ENCODE results near the gene CXCR5.

Gene CXCR5

DNA sequence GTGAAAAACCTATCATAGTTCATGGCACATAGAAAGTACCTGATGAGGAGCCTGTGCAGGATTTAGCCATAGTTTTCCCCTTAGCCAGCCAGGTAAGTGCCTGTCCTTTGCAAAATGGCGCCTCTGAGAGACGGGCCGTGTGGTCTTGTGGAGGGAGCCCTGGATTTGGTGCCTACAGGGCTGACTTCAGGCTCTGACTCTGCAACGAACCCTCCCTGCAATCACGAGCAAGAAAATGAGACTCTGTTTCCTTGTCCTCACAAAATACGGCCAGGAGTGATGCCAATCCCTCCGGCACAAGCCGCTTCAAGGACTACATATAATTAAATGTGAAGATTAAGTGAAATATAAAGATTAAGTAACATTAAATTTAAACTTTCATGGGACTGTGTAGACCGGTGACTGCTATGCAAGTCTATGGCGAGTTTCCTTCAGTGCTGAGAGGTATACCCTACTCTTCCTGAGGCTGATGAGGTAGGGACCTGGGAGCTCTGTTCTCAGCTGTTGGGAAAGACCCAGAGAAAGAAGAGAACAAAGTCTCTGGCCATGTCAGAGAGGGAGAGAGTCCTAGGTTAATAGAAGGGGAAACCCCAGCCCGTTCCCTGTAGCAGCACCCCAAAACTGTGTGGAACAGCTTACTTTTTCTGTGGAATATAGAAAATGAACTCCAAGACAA is 6.1 kb upstream of the CXCR5 start:
- FAIRE-seq, result no peak

DNA sequence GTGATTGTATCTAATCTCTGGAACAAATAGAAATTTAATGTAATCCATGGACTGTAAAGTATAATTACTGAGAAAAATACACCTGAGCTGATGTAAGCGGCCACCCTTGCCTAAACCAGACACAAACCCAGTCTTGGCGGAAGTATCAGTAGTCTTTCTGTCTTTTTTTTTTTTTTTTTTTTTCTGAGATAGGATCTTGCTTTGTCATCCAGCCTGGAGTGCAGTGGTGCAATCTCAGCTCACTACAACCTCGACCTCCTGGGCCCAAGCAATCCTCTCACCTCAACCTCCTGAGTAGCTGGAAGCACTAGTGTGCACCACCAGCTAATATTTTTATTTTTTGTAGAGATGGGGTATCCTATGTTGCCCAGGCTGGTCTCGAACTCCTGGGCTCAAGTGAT is 5.5 kb upstream of the CXCR5 start:
- no peak for FAIRE-seq

DNA sequence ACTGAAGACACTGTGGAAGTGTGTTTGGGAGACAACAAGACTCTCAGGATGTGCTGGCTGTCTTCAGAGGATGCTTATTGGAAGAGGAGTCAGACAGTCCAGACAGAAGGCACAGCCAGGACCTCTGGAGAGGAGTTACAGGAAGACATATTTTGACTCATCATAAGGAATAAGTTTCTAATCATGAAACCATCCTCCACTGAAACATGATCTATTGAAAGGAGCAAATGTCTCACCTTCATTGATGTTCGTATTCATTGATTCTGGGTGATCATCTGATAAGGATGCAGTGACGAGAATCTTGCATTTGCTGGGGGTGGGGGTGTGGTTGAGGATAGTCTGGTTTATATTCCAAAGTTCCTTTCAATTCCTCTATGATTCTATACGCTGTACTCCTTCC is 2.5 kb upstream of the CXCR5 start:
- FAIRE-seq, result no peak

DNA sequence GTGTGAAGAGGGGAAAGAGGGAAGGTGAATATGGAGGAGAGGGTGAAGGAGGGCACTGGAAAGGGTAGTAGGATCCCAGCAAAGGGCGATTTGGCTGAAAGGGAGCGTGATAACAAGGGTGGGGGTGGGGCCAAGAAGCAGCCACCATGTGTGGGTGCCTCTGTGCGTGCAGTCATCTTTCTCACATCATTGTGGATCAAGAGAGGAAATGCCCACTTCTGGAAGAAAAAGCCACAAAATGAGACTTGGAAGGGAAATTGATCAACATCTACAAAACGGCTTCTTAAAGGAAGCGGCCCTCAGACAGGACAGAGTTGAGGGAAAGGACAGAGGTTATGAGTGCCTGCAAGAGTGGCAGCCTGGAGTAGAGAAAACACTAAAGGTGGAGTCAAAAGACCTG is 1.2 kb upstream of the CXCR5 start:
- FAIRE-seq, result no peak

DNA sequence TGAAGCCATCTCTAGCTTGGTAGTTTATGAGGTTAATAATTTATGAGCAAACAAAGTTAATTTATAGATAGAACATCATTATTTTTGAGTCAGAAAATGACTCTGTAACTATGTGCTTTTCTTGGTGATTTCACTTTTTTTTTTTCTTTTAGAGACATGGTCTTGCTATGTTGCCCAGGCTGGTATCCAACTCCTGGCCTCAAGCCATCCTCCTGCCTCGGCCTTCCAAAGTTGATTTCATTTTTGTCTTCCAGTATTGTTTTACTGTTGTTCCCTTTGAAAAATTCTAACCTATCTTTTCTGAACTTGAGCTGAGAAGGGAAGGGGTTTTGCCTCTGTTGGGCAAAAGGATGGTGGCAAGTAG is 706 bp upstream of the CXCR5 start:
- no peak for FAIRE-seq

DNA sequence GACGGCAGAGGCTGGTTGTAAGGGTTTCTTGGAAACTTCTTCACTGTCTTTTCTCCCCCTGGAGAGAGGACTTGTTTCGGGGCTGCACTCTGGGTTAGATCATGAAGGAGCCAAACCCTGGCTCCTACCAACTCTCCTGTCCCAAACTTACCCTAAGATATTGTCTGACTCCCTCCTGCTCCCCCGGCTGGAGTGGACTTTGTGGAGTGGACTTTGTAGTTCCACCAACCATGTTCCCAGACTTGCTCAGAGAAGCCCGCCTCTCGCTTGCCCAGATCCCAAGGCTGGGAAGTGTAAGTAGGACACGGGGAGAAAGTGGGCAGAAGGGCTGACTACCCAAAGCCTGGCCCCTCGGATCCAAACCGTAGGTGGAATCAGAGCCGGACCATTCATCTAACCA is 1.2 kb downstream of the CXCR5 start:
- FAIRE-seq, result no peak

DNA sequence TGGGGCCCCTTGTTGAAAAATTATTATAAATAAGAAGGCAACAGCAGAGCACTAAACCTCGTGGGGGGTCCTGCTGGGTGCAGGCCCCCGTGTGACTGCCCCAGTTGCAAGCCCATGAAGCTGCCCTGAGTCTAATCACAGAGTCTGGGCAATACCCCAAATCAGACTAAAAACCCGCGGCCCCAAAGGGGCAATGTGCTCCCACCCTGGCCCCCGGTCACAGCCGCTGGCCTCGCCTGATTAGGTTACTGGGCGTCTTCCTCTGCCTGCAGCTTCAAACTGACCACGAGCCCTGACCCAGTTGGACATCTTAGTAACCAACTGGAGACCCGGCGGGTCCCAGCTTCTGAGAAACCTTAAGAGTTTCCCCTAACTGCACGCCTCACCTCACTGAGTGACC is 1.6 kb downstream of the CXCR5 start:
- no peak for FAIRE-seq

DNA sequence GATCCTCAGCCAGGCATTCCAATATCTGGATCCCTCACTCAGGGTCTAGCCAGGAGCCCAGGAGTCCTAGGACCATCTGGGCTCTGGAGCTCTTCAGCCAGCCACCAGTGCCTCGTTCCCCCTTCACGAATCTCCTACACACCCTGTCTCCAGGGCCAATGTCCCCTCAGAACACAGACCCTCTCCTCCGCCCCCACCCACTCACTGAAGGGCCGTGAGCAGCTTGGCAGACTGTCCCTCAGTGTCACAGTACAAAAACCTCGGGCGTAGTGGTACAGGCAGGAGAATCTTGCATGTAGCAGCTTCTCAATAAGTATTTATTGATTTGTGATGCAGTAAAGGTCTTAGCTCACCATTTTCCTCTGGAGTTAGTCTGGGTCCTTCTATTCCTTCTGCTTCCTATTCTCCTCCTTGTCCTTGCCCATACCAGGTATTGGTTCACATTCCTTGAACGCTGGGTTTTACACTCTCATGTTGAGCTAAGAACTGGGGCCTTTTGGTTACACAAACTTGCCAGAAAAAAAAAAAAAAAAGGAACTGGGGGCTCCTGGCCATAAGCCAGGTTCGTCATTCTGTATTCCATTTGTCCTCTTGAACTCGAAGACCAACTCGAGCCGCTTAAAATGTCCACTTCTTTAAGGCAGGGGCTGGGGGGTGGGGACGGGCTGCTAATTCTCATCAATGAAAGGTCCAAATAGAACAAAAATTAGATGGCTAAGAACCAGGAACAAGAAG is 2.3 kb downstream of the CXCR5 start:
- no peak for FAIRE-seq

DNA sequence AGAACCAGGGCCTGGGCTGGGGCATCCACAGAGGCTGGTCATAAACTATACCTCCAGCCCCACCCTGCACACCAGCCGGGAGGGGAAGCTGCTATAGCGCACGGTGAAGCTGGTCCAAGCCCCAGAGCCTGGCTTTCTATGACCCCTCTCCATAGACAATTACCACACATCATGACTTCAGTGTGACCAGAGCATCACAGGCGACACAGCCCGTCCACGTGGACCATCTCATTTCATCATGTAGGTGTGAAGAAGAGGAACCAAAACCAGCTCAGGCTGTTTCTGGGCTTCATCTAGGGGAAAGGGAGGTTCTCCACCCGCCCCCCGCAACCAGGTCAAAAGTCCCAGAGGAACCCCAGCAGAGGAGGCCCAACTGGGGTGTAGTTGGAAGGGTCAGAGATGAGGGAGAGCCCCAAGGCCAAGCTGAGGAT is 3.0 kb downstream of the CXCR5 start:
- FAIRE-seq, result no peak

DNA sequence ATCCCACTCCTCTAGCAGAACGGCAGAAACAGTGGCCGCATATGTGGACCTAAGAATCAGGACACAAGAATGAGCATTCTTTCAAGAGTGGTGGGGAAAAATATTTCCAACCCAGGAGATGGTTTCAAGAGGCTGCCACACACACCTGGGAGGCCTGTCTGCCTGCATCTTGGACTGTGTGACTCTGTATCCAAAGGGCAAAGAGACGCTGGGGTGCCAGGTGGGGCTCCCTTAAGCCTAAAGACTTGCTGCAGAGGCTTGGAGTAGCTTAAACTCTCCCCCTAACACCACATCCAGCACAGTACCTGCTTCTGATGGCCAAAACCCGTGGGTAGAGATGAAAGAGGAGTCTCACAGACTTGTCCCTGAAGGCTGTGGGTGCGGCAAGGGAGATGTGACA is 3.5 kb downstream of the CXCR5 start:
- no peak for FAIRE-seq

DNA sequence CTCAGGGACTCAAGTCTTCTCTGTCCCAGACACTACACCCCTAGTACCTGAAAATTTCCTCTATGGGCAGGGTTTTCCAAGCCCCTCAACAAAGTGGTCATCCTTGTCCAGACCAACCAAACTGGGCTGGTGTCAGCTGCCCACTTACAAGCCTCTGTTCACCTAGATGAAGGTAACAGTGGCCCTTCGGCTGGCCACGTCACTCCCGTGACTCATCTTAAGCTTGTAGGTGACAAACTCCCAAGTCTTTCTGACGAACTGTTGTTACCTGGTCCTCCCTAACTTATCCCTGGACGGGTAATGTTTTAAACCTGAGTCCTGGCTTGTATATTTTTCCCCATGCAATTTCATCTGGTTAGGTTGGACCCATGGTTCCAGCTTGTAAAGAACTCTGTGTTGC is 4.7 kb downstream of the CXCR5 start:
- no peak for FAIRE-seq

DNA sequence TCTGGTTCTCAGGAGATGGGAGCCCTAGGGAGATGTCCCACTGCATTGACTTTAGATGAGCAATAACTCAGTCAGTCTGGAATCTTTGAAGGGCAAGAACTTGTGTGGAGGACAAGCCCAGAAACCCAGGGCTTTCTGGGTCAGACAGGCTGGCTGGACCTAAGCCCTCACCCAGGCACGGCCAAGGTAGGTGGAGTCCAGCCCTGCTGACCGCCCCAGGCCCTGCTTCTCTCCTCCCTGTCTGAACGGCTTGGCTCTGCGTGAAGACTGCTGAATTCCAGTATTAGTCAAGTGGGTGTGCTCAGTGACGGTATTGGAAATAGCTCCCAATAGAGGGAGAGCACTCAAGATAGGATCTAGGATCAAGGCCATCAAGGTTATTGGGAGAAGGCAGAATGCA is 6.1 kb downstream of the CXCR5 start:
- FAIRE-seq, result no peak

DNA sequence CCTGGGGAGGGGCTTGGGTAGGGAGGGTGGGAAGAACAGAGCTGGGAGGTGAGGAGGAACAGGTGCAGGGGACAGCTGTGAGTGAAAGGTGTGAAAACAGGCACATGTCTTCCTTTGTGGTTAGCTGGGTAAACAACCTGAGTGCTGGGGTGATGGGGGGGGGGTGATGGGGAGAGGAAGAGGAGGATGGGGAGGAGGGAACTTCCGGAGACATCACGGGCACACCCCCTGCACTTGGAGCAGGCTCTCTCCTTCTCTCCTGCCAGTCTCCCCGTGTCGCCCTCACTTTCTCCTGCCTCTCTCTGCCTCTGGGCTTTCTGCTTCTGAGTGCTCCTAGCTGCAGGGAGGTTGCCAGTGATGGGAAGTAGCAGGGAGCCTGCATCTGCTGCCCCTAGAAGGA is 8.8 kb downstream of the CXCR5 start:
- no peak for FAIRE-seq

DNA sequence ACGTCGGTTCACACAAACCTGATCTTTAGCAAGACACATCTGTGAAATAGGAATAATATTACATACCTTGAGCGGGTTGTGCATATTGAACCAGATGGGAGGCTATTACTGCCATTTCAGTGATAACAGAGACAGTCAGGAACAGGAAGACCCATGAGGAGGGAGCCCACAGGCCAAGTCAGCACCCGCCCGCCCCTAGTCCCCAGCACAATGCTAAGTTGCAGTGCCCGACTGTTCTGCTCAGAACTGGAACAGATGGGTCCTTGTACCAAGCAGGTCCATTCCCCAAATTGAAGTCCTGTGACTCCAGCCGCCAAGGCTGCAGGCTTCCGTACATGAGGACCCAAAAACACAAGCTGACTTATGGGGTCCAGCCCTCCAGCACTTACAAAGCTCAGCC is 9.3 kb downstream of the CXCR5 start:
- no peak for FAIRE-seq

DNA sequence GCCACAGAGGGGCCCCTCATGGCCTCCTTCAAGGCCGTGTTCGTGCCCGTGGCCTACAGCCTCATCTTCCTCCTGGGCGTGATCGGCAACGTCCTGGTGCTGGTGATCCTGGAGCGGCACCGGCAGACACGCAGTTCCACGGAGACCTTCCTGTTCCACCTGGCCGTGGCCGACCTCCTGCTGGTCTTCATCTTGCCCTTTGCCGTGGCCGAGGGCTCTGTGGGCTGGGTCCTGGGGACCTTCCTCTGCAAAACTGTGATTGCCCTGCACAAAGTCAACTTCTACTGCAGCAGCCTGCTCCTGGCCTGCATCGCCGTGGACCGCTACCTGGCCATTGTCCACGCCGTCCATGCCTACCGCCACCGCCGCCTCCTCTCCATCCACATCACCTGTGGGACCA is 10.0 kb downstream of the CXCR5 start:
- no peak for FAIRE-seq

DNA sequence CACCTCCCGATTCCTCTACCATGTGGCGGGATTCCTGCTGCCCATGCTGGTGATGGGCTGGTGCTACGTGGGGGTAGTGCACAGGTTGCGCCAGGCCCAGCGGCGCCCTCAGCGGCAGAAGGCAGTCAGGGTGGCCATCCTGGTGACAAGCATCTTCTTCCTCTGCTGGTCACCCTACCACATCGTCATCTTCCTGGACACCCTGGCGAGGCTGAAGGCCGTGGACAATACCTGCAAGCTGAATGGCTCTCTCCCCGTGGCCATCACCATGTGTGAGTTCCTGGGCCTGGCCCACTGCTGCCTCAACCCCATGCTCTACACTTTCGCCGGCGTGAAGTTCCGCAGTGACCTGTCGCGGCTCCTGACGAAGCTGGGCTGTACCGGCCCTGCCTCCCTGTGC is 10.5 kb downstream of the CXCR5 start:
- no peak for FAIRE-seq

DNA sequence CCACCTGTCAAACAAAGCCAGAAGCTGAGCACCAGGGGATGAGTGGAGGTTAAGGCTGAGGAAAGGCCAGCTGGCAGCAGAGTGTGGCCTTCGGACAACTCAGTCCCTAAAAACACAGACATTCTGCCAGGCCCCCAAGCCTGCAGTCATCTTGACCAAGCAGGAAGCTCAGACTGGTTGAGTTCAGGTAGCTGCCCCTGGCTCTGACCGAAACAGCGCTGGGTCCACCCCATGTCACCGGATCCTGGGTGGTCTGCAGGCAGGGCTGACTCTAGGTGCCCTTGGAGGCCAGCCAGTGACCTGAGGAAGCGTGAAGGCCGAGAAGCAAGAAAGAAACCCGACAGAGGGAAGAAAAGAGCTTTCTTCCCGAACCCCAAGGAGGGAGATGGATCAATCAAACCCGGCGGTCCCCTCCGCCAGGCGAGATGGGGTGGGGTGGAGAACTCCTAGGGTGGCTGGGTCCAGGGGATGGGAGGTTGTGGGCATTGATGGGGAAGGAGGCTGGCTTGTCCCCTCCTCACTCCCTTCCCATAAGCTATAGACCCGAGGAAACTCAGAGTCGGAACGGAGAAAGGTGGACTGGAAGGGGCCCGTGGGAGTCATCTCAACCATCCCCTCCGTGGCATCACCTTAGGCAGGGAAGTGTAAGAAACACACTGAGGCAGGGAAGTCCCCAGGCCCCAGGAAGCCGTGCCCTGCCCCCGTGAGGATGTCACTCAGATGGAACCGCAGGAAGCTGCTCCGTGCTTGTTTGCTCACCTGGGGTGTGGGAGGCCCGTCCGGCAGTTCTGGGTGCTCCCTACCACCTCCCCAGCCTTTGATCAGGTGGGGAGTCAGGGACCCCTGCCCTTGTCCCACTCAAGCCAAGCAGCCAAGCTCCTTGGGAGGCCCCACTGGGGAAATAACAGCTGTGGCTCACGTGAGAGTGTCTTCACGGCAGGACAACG is 11.7 kb downstream of the CXCR5 start:
- FAIRE-seq, result no peak

DNA sequence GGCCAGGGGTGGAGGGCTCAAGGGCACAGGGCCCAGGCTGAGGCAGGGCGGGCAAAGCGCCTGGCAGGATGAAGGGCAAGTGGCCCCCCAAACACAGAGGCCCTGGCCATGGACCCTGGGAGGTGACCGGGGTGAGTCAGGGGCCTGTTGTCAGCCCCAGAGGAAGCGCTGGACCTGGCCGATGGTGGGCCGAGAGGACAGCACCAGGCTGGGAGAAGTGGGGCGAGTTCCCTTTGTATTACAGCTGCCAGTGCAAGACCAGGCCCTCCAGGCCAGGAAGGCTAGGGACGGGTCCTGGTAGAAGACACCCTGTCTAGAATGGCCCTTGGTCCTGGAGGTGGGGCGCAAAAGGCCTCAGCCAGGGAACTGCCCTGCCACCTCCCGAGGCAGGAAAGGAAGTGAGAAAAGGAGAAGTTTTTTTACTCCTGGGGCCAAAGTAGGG is 12.8 kb downstream of the CXCR5 start:
- no peak for FAIRE-seq

DNA sequence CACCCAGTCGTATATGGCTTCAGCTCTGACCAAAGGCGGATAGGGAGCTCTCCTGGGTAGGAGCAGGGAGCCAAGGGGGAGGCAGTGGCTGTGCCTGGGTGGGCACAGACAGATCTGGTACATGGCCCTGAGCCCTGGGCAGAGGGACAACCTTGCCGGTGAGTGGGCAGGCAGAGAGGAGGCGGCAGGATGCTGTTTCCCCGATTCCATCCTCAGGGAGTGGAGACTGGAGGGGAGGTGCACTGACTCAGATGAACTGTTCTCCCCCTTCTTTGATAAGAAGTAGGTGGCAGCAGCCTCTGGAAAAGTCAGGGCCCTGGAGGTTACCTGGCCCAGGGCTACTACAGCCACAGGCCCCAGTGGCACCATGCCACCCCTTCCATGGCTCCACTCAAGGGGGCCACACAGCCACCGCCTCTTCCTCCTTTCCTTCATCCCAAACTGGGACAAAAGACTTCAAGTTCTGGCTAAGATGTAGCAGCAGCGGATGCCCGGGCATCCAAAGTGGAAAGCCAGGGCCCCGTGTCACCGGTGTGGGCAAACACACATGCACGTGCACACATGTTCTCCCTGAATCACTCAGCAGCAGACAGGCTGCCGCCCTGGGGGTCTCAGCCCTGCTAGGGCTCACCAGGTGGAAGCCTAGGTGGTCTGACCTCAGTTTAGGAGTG is 13.4 kb downstream of the CXCR5 start:
- FAIRE-seq, result no peak

DNA sequence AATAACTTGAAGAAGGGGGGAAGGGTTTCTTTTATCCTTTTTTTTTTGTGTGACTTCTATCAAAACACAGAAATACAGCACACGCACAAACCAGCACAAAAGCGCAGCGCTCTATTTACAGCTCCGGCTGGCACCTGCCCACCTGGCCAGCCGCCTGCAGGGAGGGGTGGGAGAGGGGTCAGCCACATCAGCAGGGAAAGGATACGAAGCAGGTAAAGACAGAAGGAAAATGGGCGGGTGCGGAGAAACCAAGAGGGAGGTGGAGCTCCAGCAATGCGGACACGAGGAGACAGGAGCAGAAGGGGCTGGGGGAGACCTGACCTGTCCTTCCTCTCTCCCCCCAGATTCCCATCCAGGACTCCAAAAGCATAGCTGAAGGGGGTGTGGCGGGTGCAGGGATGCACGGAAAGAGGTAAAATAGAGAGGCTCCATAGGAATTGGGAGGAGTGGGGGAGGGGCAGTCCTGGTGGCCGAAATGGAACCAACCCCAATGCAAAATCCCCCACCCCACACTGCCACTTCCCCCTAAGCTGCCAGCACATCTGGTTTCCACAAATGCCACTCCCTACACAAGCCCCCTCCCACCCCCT is 14.1 kb downstream of the CXCR5 start:
- no peak for FAIRE-seq

DNA sequence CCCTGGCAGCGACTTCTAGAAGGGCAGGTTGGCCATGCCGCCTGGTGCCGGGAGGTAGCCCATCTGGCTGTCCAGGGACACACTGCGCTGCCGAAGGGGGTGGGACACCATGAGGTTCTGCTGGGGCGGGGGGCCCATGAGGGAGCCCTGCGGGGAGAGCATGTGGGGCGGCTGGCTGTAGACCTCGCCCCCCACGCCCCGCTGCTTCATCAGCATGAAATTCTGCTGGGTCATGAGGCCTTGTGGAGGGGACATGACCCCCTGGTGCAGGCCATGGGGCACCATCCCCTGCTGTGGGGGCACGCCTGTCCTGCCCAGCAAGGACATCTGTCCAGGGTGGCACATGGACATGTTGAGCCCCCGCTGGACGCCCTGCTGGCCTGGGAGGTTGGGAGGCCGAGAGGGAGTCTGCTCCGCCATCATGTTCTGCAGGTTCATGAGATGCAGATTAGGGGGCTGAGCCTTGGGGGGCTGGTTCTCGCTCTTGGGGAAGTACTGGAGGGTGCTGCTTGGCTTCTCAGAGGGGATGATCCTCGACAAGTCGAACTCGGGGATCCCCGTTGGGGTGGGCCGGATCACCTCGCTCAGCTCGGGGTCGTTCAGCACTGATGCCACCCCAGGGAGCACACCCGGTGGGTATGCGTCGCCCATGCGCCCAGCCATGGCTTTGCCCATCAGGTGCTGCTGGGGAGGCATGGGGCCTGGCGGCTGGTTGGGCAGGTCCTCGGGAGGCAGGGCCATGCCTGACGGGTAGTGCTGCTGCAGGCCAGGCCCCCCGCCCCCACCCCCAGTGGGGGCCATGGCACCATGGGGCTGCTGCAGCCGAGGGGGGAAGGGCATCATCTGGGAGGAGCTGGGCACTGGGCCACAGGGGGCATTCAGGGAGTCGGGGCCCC is 15.0 kb downstream of the CXCR5 start:
- no peak for FAIRE-seq

DNA sequence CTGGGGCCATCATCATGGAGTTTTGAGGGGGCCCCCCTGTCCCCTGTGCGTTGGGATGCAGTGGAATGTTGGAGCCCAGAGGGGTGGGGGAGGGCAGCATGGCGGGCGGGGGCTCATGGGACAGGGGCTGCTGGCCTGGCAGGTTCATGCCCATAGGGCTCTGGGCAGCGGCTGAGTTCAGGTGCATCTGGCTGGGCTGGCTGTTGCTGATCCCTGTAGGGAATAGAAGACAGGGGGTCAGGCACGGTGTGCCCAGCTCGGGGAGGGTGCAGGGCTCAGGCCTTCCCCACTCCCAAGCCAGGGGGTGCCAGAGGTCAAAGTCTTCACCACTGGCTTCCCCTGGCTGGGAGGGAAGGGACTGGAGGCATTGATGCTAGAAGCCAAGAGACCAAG is 15.6 kb downstream of the CXCR5 start:
- no peak for FAIRE-seq

Measured in endometrium (tissue), 2 donors.